Activated CD8-positive, alpha-beta T cell treated with anti-CD3 and anti-CD28 coated beads for 36 hours (primary cell): ENCODE results near the gene RBFOX1. TPM values are rescaled to one million over a fixed set of nuclear protein-coding genes. Genes with fewer than 3 reads are reported as not detected.

Source experiments
- ATAC-seq: fragments of 200-7000 bp; cut with Tn5 transposase; one replicate; pipeline ENCODE4 v1.10.0; 2021; ENCODE audit warnings: mild to moderate bottlenecking, moderate library complexity
- CTCF ChIA-PET: fragments of 350-600 bp; sonication (Branson Sonifier 250); formaldehyde crosslinking; loops from one replicate; lab custom pipeline; 2021; ENCODE audit warnings: antibody characterized with exemption; lab: Charles Lee
- POLR2A ChIA-PET: fragments of 350-600 bp; sonication (Branson Sonifier 250); formaldehyde crosslinking; loops from one replicate; lab custom pipeline; 2021; ENCODE audit warnings: antibody characterized with exemption; lab: Charles Lee
- DNase-seq: peaks from one replicate; pipeline ENCODE4 v3.0.0-alpha.2; 2020
- H3K27ac Mint-ChIP-seq: one replicate; pipeline ENCODE4 v1.8.0; 2021; ENCODE audit warnings: mild to moderate bottlenecking, mixed read lengths
- H3K27me3 Mint-ChIP-seq: one replicate; pipeline ENCODE4 v1.8.0; 2021; ENCODE audit warnings: mixed read lengths
- H3K36me3 Mint-ChIP-seq: one replicate; pipeline ENCODE4 v1.8.0; 2021; ENCODE audit warnings: low read depth, mixed read lengths
- H3K4me1 Mint-ChIP-seq: one replicate; pipeline ENCODE4 v1.8.0; 2021; ENCODE audit warnings: low read depth, mixed read lengths
- H3K4me3 Mint-ChIP-seq: one replicate; pipeline ENCODE4 v1.8.0; 2021; ENCODE audit warnings: mild to moderate bottlenecking, moderate library complexity, mixed read lengths
- H3K9me3 Mint-ChIP-seq: one replicate; pipeline ENCODE4 v1.8.0; 2021; ENCODE audit warnings: mixed read lengths
- intact Hi-C: fragments of 100-400 bp; cut with micrococcal nuclease; formaldehyde crosslinking; loops from one replicate; pipeline ENCODE4 v1.10.0; 2022
- total RNA-seq, 2 experiments: library from RNA; stranded (reverse); gene quantifications; one replicate each; pipeline ENCODE4 v1.2.3, GENCODE V29; 2021
- TF ChIP-seq, protein P1 (sequence below): fragments of 200-600 bp; IDR thresholded peaks from one replicate; pipeline ENCODE4 v1.8.0; 2022; ENCODE audit warnings: antibody characterized with exemption, mild to moderate bottlenecking

The RBFOX1 gene
- total RNA-seq, 2 experiments from 2014 or later, result not detected

GRCh38 chr16:7381671-7382070 is 49.0 kb downstream of the RBFOX1 start:
- H3K4me1 Mint-ChIP-seq, result no peaks in the 10 kb centered on the region
- ChIA-PET CTCF (no interaction called here), POLR2A (no interaction called here)
- intact Hi-C loops, result no loop called here
- DNase-seq (no peak), ATAC-seq (no peak)
- H3K27me3 Mint-ChIP-seq, result no peaks in the 10 kb centered on the region
- peaks cover 3% of the 10 kb centered on the region for H3K9me3 Mint-ChIP-seq
- H3K36me3 Mint-ChIP-seq, result no peaks in the 10 kb centered on the region
- no peak overlapping the region for H3K27ac Mint-ChIP-seq
- TF ChIP-seq, protein P1, sequence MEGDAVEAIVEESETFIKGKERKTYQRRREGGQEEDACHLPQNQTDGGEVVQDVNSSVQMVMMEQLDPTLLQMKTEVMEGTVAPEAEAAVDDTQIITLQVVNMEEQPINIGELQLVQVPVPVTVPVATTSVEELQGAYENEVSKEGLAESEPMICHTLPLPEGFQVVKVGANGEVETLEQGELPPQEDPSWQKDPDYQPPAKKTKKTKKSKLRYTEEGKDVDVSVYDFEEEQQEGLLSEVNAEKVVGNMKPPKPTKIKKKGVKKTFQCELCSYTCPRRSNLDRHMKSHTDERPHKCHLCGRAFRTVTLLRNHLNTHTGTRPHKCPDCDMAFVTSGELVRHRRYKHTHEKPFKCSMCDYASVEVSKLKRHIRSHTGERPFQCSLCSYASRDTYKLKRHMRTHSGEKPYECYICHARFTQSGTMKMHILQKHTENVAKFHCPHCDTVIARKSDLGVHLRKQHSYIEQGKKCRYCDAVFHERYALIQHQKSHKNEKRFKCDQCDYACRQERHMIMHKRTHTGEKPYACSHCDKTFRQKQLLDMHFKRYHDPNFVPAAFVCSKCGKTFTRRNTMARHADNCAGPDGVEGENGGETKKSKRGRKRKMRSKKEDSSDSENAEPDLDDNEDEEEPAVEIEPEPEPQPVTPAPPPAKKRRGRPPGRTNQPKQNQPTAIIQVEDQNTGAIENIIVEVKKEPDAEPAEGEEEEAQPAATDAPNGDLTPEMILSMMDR, result no peak
- H3K4me3 Mint-ChIP-seq, result no peak overlapping the region

DNA sequence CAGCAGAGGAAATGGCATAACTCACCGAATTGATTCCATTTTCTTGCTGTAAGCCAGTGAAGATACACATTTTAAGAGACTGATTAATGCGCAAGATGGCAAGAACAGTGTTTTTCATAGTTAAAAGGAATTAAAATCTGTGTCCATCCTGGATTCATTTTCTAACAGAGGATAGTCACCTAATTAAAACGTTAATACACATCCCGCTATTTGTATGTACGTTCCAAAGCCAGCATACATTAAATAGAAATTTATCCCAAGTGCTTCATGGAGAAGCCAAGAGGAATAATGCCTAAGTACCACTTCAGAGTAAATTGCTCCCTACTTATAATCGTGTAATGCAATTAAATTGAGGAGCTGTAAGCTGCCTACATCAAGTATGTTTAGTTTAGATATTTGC is 49.9 kb downstream of the RBFOX1 start:
- ChIA-PET POLR2A (no interaction called here), CTCF (no interaction called here)
- TF ChIP-seq, protein P1, result no peak
- ATAC-seq (no peak), DNase-seq (no peak)
- H3K9me3 Mint-ChIP-seq, result peaks cover 3% of the 10 kb centered on the region
- no peaks in the 10 kb centered on the region for H3K27me3 Mint-ChIP-seq
- H3K4me1 Mint-ChIP-seq, result no peaks in the 10 kb centered on the region
- intact Hi-C loops, result no loop called here
- H3K36me3 Mint-ChIP-seq, result no peaks in the 10 kb centered on the region
- H3K27ac Mint-ChIP-seq, result no peak overlapping the region
- H3K4me3 Mint-ChIP-seq, result no peak overlapping the region

GRCh38 chr16:7390974-7391373 is 58.3 kb downstream of the RBFOX1 start:
- no peak overlapping the region for H3K4me3 Mint-ChIP-seq
- ATAC-seq, result no peak
- POLR2A ChIA-PET, result no interaction called here
- no peak overlapping the region for H3K27ac Mint-ChIP-seq
- peaks cover 11% of the 10 kb centered on the region for H3K9me3 Mint-ChIP-seq
- H3K36me3 Mint-ChIP-seq, result no peaks in the 10 kb centered on the region
- TF ChIP-seq, protein P1, result no peak
- CTCF ChIA-PET, result no interaction called here
- H3K27me3 Mint-ChIP-seq, result no peaks in the 10 kb centered on the region
- no peak for DNase-seq
- intact Hi-C loops, result no loop called here
- no peaks in the 10 kb centered on the region for H3K4me1 Mint-ChIP-seq

DNA sequence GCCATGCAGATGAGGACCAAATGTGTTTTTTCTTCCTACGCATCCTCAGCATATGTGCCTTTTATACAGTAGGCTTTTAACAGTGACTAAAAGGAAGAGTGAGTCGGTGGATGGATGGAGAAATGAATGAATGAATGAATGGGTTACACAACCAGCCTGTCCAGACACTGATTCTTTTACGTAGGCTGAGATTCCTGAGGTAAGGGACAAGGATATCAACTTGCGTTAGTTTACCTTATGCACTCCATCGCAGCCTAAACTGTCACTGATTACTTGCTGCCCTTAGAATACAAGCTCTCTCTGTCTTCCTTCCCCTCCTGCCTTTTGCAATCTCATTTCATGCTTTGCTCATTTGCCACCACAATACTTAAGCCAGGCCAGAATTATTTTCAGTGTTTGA is 59.0 kb downstream of the RBFOX1 start:
- intact Hi-C loops, result no loop called here
- Mint-ChIP-seq H3K27me3 (no peaks in the 10 kb centered on the region), H3K27ac (no peak overlapping the region), H3K4me1 (no peaks in the 10 kb centered on the region), H3K9me3 (peaks cover 11% of the 10 kb centered on the region), H3K36me3 (no peaks in the 10 kb centered on the region), H3K4me3 (no peak overlapping the region)
- no peak for ATAC-seq
- CTCF ChIA-PET, result no interaction called here
- DNase-seq, result no peak
- POLR2A ChIA-PET, result no interaction called here
- TF ChIP-seq, protein P1, result no peak

DNA sequence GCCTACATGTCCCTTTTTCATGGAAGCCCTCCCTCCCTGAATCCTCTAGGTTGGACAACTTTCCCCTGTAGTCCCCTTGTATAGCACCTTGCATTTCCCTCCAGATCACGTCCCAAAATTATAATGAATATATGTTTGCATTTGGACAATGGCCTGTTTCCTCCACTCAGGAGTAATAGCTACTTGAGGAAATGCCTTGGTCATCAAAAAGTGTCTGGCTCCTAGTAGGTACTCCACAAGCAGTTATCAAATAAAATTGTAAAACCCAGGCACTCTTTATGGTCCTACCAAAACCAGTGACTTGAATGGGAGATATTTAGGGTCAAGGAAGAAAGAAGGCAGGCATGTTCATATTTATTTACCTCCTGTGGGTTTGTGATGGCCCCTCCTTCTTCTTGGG is 59.6 kb downstream of the RBFOX1 start:
- DNase-seq (no peak), ATAC-seq (no peak)
- intact Hi-C loops, result no loop called here
- H3K27ac Mint-ChIP-seq, result no peak overlapping the region
- H3K4me1 Mint-ChIP-seq, result no peaks in the 10 kb centered on the region
- H3K4me3 Mint-ChIP-seq, result no peak overlapping the region
- H3K9me3 Mint-ChIP-seq, result peaks cover 11% of the 10 kb centered on the region
- H3K27me3 Mint-ChIP-seq, result no peaks in the 10 kb centered on the region
- no peaks in the 10 kb centered on the region for H3K36me3 Mint-ChIP-seq
- ChIA-PET POLR2A (no interaction called here), CTCF (no interaction called here)
- TF ChIP-seq, protein P1, result no peak
